Cerebellar nuclear complex (tissue), 1 donor: ENCODE data around the gene EPS15.
A peak's percentile ranks its signal among the peaks of the same experiment; 100 is the strongest.
"Not testable (repeated sequence)": the region's sequence is repeated elsewhere in the genome, so short reads cannot be mapped to it uniquely, and the experiment has no call there.

Experiments used
- DNase-seq, 2 experiments: peaks; one replicate each; lab custom pipeline; 2025; lab: John Stamatoyannopoulos, UW

Gene EPS15

GRCh38 chr1:51425955-51426354, 93.1 kb downstream of the EPS15 start:
- DNase-seq = no peak

- DNase-seq = no peak
Measured at GRCh38 chr1:51425273-51425672, 93.8 kb downstream of the EPS15 start.

- no peak for DNase-seq
Measured at GRCh38 chr1:51423073-51423821, 95.8 kb downstream of the EPS15 start.

DNA sequence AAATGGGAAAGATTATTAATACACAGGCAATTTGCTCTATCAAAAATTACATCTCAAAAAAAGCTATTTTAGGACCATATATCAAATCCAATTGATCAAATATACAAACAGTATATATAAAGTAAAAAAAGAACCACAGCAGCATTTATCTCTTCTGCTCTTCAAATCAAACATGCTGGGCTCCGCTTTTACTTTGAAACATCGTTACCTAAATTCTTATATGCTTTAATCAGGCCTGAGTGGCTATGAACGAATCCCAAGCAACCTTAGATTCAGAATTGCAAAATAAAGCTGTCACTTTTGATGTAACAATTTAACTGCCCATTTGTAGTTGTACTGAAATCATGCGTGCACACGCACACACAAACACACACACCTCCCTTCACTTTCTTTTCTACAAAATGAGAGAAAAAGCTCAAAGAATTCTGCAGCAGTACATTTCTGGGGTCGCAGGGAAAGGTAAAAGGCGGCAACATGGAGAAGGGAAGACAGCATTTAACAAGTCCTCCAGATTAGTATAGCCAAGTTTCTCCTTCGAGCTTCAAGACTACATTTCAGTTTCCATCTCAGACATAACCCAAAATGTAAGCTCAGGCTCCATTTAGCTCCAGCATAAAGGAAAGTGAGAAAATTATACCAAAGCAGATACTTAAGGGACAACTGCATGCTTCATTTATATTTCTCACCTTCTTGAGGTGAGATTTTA, 96.5 kb downstream of the EPS15 start:
- DNase-seq = no peak

DNA sequence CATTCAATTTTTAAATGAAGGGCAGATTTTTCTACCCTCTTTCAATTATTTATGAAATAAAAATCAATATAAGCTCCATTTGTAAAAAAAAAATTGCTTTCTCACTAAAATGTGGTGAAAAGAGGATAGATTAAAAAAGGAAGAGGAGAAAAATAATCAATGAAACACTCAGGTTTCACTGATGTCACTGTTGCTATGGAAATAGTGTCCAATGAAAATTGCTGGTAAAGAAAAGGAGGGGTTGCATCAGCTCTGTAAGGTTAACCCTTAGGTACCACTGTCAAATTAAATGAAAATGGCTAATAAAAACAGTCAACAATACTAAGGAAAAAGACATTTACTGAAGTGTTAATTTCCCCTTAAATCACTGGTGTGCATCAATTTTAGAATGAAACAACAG, 97.1 kb downstream of the EPS15 start:
- peak in 1 of 2 experiments; percentile 82 for DNase-seq

DNA sequence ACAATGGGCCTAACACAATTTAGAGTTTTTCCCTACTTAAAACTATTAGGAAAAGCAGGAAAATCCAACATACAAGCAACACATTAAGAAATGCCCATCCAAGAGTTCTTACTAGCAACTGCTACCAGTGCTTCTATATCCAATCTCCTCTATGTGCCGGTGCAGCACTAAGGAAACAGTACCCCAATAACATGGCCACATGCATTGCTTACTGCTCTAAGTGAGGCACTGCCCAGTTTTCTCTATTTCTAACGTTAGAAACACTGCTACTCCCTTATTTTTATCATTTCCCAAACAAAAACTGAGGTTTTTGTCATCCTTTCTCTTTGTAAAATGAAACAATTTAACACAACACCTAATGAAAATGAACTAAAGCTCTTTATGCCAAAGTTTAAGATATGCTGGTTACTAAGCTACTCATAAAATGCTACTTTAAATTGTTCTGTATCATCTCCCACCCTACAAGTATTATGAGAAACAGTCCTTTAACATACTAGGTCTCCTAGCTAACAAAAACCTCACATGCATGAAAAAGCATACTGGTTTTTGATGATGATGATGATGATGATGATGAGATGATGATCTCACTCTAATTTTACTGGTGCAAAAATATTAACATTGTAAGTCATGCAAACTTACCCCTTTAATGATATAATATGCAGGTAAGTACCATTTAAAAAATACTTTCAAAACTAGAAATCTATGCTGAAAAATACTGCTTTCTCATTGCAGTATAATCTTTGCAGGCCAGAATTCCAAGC, 98.0 kb downstream of the EPS15 start:
- peak in 1 of 2 experiments; percentile 6 for DNase-seq

GRCh38 chr1:51418384-51418959, 100.6 kb downstream of the EPS15 start:
- no peak for DNase-seq

DNA sequence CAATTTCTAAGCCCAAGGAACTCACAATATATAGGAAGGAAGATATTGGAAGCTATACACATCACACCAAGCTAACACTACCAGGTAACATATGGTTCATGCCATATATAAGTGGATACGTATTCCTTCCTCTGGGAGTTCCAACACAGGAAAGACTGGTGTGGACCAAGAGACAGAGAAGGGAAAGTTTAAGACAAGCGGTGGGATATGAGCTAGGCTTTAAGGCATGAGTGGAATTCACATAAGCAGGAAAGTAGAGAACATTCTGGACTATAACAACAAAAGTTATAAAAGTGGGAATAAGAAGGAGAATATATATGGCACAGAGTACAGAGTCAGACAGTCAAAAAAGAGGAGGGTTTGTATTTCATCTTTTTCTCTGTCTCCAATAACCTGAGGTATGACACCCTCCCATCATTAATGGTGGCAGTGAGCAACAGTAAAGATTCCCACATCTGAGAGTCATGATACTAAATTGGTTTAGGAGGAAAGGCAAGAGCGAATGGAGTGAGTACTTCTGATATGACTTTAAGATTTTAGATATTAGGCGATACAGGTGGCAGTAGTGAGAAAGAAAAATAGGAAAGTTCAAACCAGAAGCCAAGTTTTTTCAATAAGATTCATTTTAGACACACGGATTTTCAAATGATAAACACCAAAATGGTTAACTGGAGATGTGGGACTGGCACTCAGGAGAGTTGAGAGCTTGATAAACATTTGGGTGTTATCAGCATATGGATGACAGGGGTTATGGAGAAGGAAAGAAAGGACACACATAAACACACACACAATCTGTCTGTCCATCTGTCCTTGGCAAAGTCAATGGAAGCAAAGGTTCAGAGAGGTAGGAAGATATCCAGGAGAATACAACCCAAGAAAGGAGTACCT, 101.3 kb downstream of the EPS15 start:
- DNase-seq = no peak

DNA sequence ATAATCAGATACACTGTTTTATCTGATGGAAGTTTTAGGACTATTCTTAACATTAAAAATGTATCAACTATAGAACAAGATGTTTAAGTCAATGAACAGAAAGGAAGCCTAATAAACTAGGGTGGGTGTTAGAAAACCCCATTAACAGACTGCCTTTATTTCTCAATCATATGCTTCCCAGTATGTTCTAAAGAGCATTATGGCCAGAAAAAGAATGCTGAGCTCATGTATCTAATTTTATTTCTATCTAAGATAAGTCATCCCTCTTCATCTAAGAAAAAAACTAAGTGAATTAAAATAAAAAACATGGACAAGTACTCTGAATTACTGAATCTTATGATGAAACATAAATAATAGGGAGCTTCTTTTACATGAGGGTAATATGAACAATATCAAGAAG, 102.2 kb downstream of the EPS15 start:
- no peak for DNase-seq

DNA sequence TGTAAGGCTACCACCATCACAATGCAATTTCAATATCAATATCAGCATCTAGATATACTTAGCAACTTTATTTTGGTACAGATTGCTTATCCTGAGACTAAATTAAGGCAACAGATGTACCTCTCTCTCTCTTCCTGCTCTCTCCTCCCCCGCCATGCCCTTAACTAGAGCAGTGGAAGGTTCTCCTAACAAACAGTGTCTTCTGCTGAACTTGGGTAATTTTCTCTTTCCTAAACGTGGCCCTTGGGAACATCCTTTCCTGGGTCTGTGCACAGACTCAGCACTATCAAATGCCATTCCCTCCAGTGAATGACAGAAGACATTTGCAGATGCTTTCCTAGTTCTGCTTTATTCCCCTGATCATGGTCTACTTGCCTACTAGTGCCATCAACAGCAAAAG, 103.1 kb downstream of the EPS15 start:
- DNase-seq = no peak

DNA sequence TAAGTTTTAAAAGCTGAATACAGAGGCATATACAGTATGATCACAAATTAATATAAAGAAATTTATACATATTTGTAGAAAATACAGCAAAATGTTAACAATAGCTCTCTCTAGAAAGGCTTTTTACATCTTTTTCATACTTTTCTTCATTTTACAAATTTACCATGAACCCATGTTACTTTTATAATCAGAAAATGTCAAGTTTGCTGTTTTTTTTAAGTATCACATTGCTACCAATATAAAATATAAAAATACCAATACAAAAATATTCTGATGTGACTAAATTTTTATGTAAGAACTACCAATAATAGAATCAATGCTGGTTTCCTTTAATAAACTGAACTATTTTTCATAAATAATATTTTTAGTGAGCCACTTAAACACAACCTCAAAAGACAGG, 104.3 kb downstream of the EPS15 start:
- DNase-seq = no peak

DNA sequence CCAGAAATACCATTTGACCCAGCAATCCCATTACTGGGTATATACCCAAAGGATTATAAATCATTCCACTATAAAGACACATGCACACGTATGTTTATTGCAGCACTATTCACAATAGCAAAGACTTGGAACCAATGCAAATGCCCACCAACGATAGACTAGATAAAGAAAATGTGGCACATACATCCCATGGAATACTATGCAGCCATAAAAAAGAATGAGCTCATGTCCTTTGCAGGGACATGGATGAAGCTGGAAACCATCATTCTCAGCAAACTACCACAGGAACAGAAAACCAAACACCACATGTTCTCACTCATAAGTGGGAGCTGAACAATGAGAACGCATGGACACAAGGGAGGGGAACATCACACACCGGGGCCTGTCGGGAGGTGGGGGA, 107.2 kb downstream of the EPS15 start:
- DNase-seq = not testable (repeated sequence)

- no peak for DNase-seq
Measured at GRCh38 chr1:51410568-51411460, 108.3 kb downstream of the EPS15 start.

- DNase-seq = not testable (repeated sequence)
Measured at GRCh38 chr1:51409755-51410541, 109.1 kb downstream of the EPS15 start.

DNA sequence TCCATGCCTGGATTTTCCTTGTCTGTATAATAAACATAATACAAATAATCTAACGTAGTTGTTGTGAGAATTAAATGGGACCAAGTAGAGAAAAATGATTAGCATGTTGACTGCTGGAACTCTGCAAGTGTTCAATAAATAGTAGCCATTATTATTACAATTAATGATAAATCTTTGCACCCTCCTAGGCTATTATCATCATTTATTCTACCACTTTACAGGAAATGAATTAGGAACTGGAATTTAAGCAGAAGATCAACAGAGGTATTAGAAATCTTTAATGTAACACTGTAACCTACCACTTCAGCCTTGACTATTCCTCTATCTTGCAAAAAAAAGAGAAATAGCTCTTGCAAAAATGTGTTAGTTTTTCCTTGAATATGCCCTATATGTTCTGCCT, 126.8 kb downstream of the EPS15 start:
- DNase-seq = no peak

GRCh38 chr1:51390641-51391040, 128.4 kb downstream of the EPS15 start:
- not testable (repeated sequence) for DNase-seq

GRCh38 chr1:51387288-51387687, 131.8 kb downstream of the EPS15 start:
- not testable (repeated sequence) for DNase-seq

DNA sequence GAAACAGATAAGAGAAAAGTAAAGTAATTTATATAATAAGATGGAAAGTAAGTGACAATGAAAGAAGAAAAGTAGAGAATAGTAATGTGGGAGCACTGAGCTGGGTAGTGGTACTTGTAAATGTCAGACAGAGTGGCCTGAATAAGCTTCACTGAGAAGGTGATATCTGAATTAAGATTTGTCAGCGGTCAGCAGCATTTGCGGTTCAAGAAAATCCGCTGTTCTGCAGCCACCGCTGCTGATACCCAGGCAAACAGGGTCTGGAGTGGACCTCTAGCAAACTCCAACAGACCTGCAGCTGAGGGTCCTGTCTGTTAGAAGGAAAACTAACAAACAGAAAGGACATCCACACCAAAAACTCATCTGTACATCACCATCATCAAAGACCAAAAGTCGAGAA, 132.8 kb downstream of the EPS15 start:
- not testable (repeated sequence) for DNase-seq

- no peak for DNase-seq
Measured at GRCh38 chr1:51385776-51386175, 133.3 kb downstream of the EPS15 start.

- DNase-seq = no peak
Measured at GRCh38 chr1:51381964-51382363, 137.1 kb downstream of the EPS15 start.
